Measurements from ENCODE around the gene DNM3. TPM values are rescaled to one million over a fixed set of nuclear protein-coding genes. Genes with fewer than 3 reads are reported as not detected.

DNM3 gene
- total RNA-seq, 1 experiment from 2014 or later: 1.2 TPM

- CTCF ChIA-PET: interaction anchor here (1.0 kb wide), 1 partner anchor 10 kb away, joined by 3 read pairs; no protein-coding TSS in a partner anchor
- no peak overlapping the region for H3K27ac Mint-ChIP-seq (ENCODE audit: unreplicated experiment)
- no peaks in the 10 kb centered on the region for H3K27me3 Mint-ChIP-seq (ENCODE audit: unreplicated experiment)
- TF ChIP-seq, protein P1, sequence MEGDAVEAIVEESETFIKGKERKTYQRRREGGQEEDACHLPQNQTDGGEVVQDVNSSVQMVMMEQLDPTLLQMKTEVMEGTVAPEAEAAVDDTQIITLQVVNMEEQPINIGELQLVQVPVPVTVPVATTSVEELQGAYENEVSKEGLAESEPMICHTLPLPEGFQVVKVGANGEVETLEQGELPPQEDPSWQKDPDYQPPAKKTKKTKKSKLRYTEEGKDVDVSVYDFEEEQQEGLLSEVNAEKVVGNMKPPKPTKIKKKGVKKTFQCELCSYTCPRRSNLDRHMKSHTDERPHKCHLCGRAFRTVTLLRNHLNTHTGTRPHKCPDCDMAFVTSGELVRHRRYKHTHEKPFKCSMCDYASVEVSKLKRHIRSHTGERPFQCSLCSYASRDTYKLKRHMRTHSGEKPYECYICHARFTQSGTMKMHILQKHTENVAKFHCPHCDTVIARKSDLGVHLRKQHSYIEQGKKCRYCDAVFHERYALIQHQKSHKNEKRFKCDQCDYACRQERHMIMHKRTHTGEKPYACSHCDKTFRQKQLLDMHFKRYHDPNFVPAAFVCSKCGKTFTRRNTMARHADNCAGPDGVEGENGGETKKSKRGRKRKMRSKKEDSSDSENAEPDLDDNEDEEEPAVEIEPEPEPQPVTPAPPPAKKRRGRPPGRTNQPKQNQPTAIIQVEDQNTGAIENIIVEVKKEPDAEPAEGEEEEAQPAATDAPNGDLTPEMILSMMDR (IDR thresholded peaks at IDR 0.05; ENCODE audit: unreplicated experiment): no peak
- peaks cover 5% of the 10 kb centered on the region for H3K4me1 Mint-ChIP-seq (ENCODE audit: low read depth, unreplicated experiment)
- no peaks in the 10 kb centered on the region for H3K9me3 Mint-ChIP-seq (ENCODE audit: low read depth, unreplicated experiment)
- H3K4me3 Mint-ChIP-seq (ENCODE audit: low read depth, unreplicated experiment): no peak overlapping the region
- H3K36me3 Mint-ChIP-seq (ENCODE audit: insufficient read depth, unreplicated experiment): peaks cover 24% of the 10 kb centered on the region
- no peak for DNase-seq
- BruUV-seq (replicated peaks): no TSS peak
- intact Hi-C loops (cut with micrococcal nuclease; ENCODE audit: unreplicated experiment): no loop called here
Measured at GRCh38 chr1:171794085-171794484, 47.2 kb upstream of the DNM3 start.

DNA sequence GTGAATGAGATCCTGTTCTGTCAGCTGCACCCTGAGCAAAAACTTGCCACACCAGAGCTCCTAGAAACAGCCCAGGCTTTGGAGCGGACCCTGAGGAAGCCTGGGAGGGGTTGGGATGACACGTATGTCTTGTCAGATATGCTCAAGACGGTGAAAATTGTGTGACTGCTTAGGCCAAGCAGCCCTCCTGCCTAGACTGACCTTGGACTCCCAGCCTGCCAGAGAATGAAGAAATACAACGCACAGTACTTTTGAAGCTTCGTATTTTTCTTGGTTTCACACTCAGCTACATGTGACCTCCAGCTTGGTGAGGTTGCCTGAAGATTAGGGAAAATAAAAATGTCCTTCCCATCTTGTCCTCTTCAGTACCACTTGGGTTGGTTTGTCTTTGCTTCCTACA lies 44.7 kb upstream of the DNM3 start:
- H3K4me1 Mint-ChIP-seq (ENCODE audit: low read depth, unreplicated experiment): peaks cover 4% of the 10 kb centered on the region
- TF ChIP-seq, protein P1 (IDR thresholded peaks at IDR 0.05; ENCODE audit: unreplicated experiment): no peak
- H3K27ac Mint-ChIP-seq (ENCODE audit: unreplicated experiment): no peak overlapping the region
- DNase-seq: no peak
- CTCF ChIA-PET: interaction anchor here (0.5 kb wide), 1 partner anchor 1958 kb away, joined by 5 read pairs; no protein-coding TSS in a partner anchor
- H3K9me3 Mint-ChIP-seq (ENCODE audit: low read depth, unreplicated experiment): no peaks in the 10 kb centered on the region
- H3K36me3 Mint-ChIP-seq (ENCODE audit: insufficient read depth, unreplicated experiment): peaks cover 12% of the 10 kb centered on the region
- no peak overlapping the region for H3K4me3 Mint-ChIP-seq (ENCODE audit: low read depth, unreplicated experiment)
- intact Hi-C loops (cut with micrococcal nuclease; ENCODE audit: unreplicated experiment): no loop called here
- no TSS peak for BruUV-seq (replicated peaks)
- no peaks in the 10 kb centered on the region for H3K27me3 Mint-ChIP-seq (ENCODE audit: unreplicated experiment)

GRCh38 chr1:171798311-171798710 lies 43.0 kb upstream of the DNM3 start:
- Mint-ChIP-seq H3K36me3 (ENCODE audit: insufficient read depth, unreplicated experiment) (peaks cover 12% of the 10 kb centered on the region), H3K4me1 (ENCODE audit: low read depth, unreplicated experiment) (peaks cover 8% of the 10 kb centered on the region), H3K27ac (ENCODE audit: unreplicated experiment) (no peak overlapping the region), H3K4me3 (ENCODE audit: low read depth, unreplicated experiment) (no peak overlapping the region), H3K9me3 (ENCODE audit: low read depth, unreplicated experiment) (no peaks in the 10 kb centered on the region), H3K27me3 (ENCODE audit: unreplicated experiment) (no peaks in the 10 kb centered on the region)
- CTCF ChIA-PET: interaction anchor here (5.8 kb wide), 1 partner anchor 186 kb away, joined by 102 read pairs; no protein-coding TSS in a partner anchor
- TF ChIP-seq, protein P1 (IDR thresholded peaks at IDR 0.05; ENCODE audit: unreplicated experiment): no peak
- DNase-seq: no peak
- intact Hi-C loops (cut with micrococcal nuclease; ENCODE audit: unreplicated experiment): no loop called here
- no TSS peak for BruUV-seq (replicated peaks)

DNA sequence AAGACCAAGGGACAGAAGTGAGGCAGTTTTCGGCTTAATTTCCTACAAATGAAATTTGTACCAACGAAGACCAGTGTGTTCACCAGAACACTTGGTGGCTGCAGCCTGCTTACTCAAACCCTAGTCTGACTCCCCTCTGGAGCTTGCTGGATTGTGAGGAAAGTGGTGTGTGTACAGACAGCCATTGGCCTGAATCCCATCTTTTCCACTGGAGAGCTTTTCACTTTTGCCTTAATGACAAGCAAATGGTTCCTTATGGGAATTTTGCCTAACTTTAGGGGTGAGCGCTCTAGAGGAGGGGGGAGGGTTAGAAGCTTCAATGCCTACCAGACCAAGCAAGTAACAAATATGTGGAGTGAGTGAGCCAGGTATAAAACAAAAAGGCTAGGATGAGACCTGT lies 42.5 kb upstream of the DNM3 start:
- CTCF ChIA-PET: interaction anchor here (1.1 to 5.8 kb wide), 2 partner anchors 181 to 185 kb away, joined by 3 to 102 read pairs; no protein-coding TSS in a partner anchor
- no peak overlapping the region for H3K27ac Mint-ChIP-seq (ENCODE audit: unreplicated experiment)
- H3K36me3 Mint-ChIP-seq (ENCODE audit: insufficient read depth, unreplicated experiment): peaks cover 12% of the 10 kb centered on the region
- H3K4me3 Mint-ChIP-seq (ENCODE audit: low read depth, unreplicated experiment): no peak overlapping the region
- TF ChIP-seq, protein P1 (IDR thresholded peaks at IDR 0.05; ENCODE audit: unreplicated experiment): no peak
- peaks cover 8% of the 10 kb centered on the region for H3K4me1 Mint-ChIP-seq (ENCODE audit: low read depth, unreplicated experiment)
- BruUV-seq (replicated peaks): no TSS peak
- no peaks in the 10 kb centered on the region for H3K27me3 Mint-ChIP-seq (ENCODE audit: unreplicated experiment)
- H3K9me3 Mint-ChIP-seq (ENCODE audit: low read depth, unreplicated experiment): no peaks in the 10 kb centered on the region
- intact Hi-C loops (cut with micrococcal nuclease; ENCODE audit: unreplicated experiment): no loop called here
- no peak for DNase-seq
